Measurements from ENCODE around the gene FHAD1.

DNA sequence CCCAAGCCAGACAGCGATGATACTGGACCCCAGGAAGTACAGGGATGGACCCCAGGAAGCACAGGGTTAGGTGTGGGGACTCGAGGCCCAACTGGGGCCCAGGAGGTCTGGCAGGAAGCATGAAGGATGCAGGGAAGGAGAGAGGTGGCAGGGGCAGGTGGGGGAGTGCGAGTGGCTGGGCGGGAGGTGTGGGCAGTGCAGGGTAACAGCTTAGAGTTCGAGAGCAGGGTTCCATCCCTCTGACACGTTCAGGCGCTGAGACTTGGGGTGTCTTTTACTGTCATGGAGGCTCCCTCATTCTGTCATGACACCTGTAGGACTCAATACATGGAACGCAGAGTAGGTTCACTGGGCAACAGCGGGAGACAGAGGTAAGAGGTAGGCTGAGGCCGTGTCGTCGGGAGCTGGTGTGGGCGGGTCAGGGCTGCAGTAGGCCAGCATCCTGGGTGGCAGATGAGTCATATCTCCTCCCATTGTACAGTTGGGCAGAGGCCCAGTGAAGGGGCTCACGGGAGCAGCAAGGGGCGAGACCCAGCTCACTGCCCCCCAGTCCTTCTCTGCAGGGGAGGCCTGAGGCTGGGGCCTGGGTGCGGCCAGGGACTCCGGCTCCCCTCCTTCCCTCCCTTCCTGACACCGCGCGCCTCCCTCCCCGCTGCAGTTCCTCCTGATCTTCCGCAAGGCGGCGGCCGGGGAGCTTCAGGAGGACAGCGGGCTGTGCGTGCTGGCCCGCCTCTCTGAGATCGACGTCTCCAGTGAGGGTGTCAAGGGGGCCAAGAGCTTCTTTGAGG is 179.7 kb downstream of the FHAD1 start:
- no peak for TF ChIP-seq CTCF (IDR thresholded peaks at IDR 0.05)
- TF ChIP-seq EZH2 (IDR thresholded peaks at IDR 0.05; ENCODE audit: borderline replicate concordance, insufficient read depth, low read depth, low read length, poor library complexity, severe bottlenecking) = no peak
